Neural crest cell (in vitro differentiated cells): ENCODE results near the gene SLC43A2. TPM values are rescaled to one million over a fixed set of nuclear protein-coding genes. Genes with fewer than 3 reads are reported as not detected.

Source experiments
- DNase-seq: peaks from one replicate; pipeline ENCODE4 v3.0.0; 2021; ENCODE audit warnings: low read depth, mixed read lengths, low spot score
- H3K27ac Mint-ChIP-seq: one replicate; pipeline ENCODE4 v1.8.0; 2021; ENCODE audit warnings: mild to moderate bottlenecking, mixed read lengths; ENCODE audit not compliant: unreplicated experiment
- H3K27me3 Mint-ChIP-seq: 2 replicates; pipeline ENCODE4 v1.8.0; 2021; ENCODE audit warnings: low read depth, mild to moderate bottlenecking, mixed read lengths
- H3K36me3 Mint-ChIP-seq: 2 replicates; pipeline ENCODE4 v1.8.0; 2021; ENCODE audit warnings: low read depth, mild to moderate bottlenecking, mixed read lengths
- H3K4me1 Mint-ChIP-seq: 2 replicates; pipeline ENCODE4 v1.8.0; 2021; ENCODE audit warnings: mixed read lengths
- H3K4me3 Mint-ChIP-seq: one replicate; pipeline ENCODE4 v1.8.0; 2021; ENCODE audit warnings: mild to moderate bottlenecking, mixed read lengths
- H3K9me3 Mint-ChIP-seq: 2 replicates; pipeline ENCODE4 v1.8.0; 2021; ENCODE audit warnings: mixed read lengths
- CTCF ChIP-seq: fragments of 200-600 bp; sonication (generic); conservative IDR thresholded peaks from 2 replicates; pipeline ENCODE4 v1.5.0; 2021; ENCODE audit warnings: antibody characterized with exemption, mild to moderate bottlenecking
- total RNA-seq: library from RNA; stranded (reverse); gene quantifications from 2 replicates; pipeline ENCODE4 v1.2.1, GENCODE V29; 2021

The SLC43A2 gene
- total RNA-seq, 1 donor from 2014 or later = 13.9 TPM

DNA sequence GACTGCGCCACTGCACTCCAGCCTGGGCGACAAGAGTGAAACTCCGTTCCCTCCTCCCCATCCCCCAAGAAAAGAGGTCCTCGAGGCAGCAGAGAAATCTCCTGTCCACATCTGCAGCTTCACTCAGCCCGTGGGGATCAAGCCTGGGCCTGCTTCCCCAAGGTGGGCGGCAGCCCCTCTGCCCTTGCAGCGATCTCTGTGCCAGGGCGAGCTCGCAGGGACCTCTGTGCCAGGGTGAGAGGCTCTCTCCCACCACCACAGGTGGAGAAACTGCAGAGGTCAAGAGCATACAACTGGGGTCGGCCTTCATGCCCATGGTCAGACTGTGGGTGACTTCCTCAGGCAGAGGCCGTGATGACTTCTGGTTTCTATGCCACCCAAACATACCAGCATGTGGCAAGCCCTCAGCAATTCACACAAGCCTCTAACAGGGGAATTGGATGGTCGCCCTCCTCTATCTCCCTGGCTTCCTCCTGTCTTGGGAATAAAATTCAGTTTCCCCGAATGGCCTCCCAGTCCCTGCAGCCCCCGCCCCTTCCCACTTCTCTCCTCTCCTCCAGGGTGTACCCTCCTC lies 5.5 kb downstream of the SLC43A2 start:
- Mint-ChIP-seq H3K27ac (no peak overlapping the region), H3K36me3 (no peaks in the 10 kb centered on the region), H3K4me3 (no peak overlapping the region), H3K27me3 (peaks cover 16% of the 10 kb centered on the region), H3K4me1 (peaks cover 25% of the 10 kb centered on the region), H3K9me3 (no peaks in the 10 kb centered on the region)
- DNase-seq = no peak
- TF ChIP-seq CTCF = no peak

GRCh38 chr17:1621273-1621954 lies 7.2 kb downstream of the SLC43A2 start:
- Mint-ChIP-seq H3K27ac (peak overlapping the region; percentile 81), H3K27me3 (peaks cover 7% of the 10 kb centered on the region), H3K4me3 (no peak overlapping the region), H3K36me3 (no peaks in the 10 kb centered on the region), H3K9me3 (no peaks in the 10 kb centered on the region), H3K4me1 (peaks cover 16% of the 10 kb centered on the region)
- DNase-seq = no peak
- TF ChIP-seq CTCF = no peak

- no peak for DNase-seq
- Mint-ChIP-seq H3K27ac (no peak overlapping the region), H3K4me1 (peaks cover 6% of the 10 kb centered on the region)
These were observed 8.1 kb downstream of the SLC43A2 start for GRCh38 chr17:1620486-1620885.

GRCh38 chr17:1617620-1618174 lies 10.9 kb downstream of the SLC43A2 start:
- no peak overlapping the region for H3K27ac Mint-ChIP-seq
- no peak for DNase-seq
- no peaks in the 10 kb centered on the region for H3K9me3 Mint-ChIP-seq
- no peak for TF ChIP-seq CTCF
- no peak overlapping the region for H3K4me3 Mint-ChIP-seq
- no peaks in the 10 kb centered on the region for H3K27me3 Mint-ChIP-seq
- no peaks in the 10 kb centered on the region for H3K36me3 Mint-ChIP-seq
- no peaks in the 10 kb centered on the region for H3K4me1 Mint-ChIP-seq

More at GRCh38 chr17:1620486-1620885, 8.1 kb downstream of the SLC43A2 start:
- H3K27me3 Mint-ChIP-seq = no peaks in the 10 kb centered on the region
- no peak for TF ChIP-seq CTCF
- no peak overlapping the region for H3K4me3 Mint-ChIP-seq
- H3K36me3 Mint-ChIP-seq = no peaks in the 10 kb centered on the region
- H3K9me3 Mint-ChIP-seq = no peaks in the 10 kb centered on the region

DNA sequence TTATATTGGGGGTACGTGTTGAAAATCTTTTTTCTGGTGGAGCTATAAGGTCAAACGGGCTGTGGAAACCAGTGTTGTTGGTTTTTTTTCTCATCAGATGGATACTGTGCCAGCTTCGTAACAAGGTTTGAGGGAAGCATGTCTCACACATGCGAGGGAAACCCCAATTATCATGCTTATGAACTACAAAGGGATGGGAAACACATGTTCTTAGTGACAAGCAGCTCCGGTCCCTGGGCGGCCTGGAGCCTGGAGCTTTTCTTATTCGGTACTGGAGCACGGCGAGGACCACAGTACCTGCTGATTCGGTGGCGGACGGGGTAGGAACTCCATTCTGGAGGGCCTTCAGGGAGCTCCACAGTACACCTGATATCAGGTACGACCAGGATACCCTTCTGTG lies 12.5 kb downstream of the SLC43A2 start:
- Mint-ChIP-seq H3K36me3 (no peaks in the 10 kb centered on the region), H3K4me3 (no peak overlapping the region), H3K27me3 (no peaks in the 10 kb centered on the region), H3K4me1 (no peaks in the 10 kb centered on the region), H3K9me3 (no peaks in the 10 kb centered on the region), H3K27ac (no peak overlapping the region)
- no peak for DNase-seq
- no peak for TF ChIP-seq CTCF
